Subcutaneous adipose tissue (tissue), 4 donors: ENCODE measurements around the gene SUPT20H. TPM values are rescaled to one million over a fixed set of nuclear protein-coding genes. Genes with fewer than 3 reads are reported as not detected.

Source experiments
- CTCF ChIP-seq: fragments of 450-650 bp; IDR thresholded peaks from one replicate; pipeline ENCODE4 v1.5.1; 2016; ENCODE audit warnings: low read depth, mild to moderate bottlenecking, control low read depth, antibody characterized with exemption, moderate library complexity
- total RNA-seq, 4 donors: library from RNA; depleted of rRNA; stranded (reverse); fragments of >200 nt; gene quantifications; one replicate each; pipeline ENCODE4 v1.1.0, GENCODE V29; 2016

Gene SUPT20H
- total RNA-seq, 4 donors from 2014 or later: 41.6 to 47.3 (median 44.2) TPM

- no peak for TF ChIP-seq CTCF
Measured at GRCh38 chr13:37009692-37010091, 49.8 kb downstream of the SUPT20H start.

- no peak for TF ChIP-seq CTCF
Measured at GRCh38 chr13:37001921-37002250, 57.6 kb downstream of the SUPT20H start.

GRCh38 chr13:36999054-36999714, 60.3 kb downstream of the SUPT20H start, which contains the start of gene ALG5:
TSS of gene ALG5 (minus strand) at chr13:36999340. CDS start at chr13:36999300, 40 bp downstream.
- TF ChIP-seq CTCF: no peak

- no peak for TF ChIP-seq CTCF
Measured at GRCh38 chr13:36998624-36999041, 60.9 kb downstream of the SUPT20H start.

- no peak for TF ChIP-seq CTCF
Measured at GRCh38 chr13:36997716-36998427, 61.6 kb downstream of the SUPT20H start.

GRCh38 chr13:36992362-36992761, 67.1 kb downstream of the SUPT20H start:
- no peak for TF ChIP-seq CTCF

- no peak for TF ChIP-seq CTCF
Measured at GRCh38 chr13:36986462-36987240, 72.8 kb downstream of the SUPT20H start.
